HG03457 (cell line): Measurements from ENCODE around the gene PERM1.
"Not testable (repeated sequence)": the region's sequence is repeated elsewhere in the genome, so short reads cannot be mapped to it uniquely, and the experiment has no call there.

Experiments
- ATAC-seq: cut with Tn5 transposase; IDR thresholded peaks from one replicate; pipeline ENCODE4 v1.9.1; 2021; ENCODE audit warnings: moderate number of reproducible peaks; ENCODE audit not compliant: unreplicated experiment

Gene PERM1

GRCh38 chr1:979744-980072 lies 2.2 kb downstream of the PERM1 start:
- ATAC-seq, result no peak

GRCh38 chr1:978835-979743 lies 2.8 kb downstream of the PERM1 start:
- no peak for ATAC-seq

GRCh38 chr1:978069-978834 lies 3.6 kb downstream of the PERM1 start:
- no peak for ATAC-seq

GRCh38 chr1:976791-977190 lies 5.1 kb downstream of the PERM1 start:
- not testable (repeated sequence) for ATAC-seq

- ATAC-seq, result no peak
Measured at GRCh38 chr1:975896-976683, 5.8 kb downstream of the PERM1 start.

- ATAC-seq, result no peak
Measured at GRCh38 chr1:975365-975764, 6.5 kb downstream of the PERM1 start.

GRCh38 chr1:974687-975328 lies 7.1 kb downstream of the PERM1 start:
- ATAC-seq, result no peak

GRCh38 chr1:974293-974640 lies 7.6 kb downstream of the PERM1 start:
- ATAC-seq, result no peak

GRCh38 chr1:973459-974292 lies 8.2 kb downstream of the PERM1 start:
- no peak for ATAC-seq

GRCh38 chr1:972726-973458 lies 9.0 kb downstream of the PERM1 start:
- ATAC-seq, result no peak

- no peak for ATAC-seq
Measured at GRCh38 chr1:971751-972506, 10.0 kb downstream of the PERM1 start.

GRCh38 chr1:970973-971730 lies 10.7 kb downstream of the PERM1 start:
- ATAC-seq, result no peak

GRCh38 chr1:970242-970972 lies 11.5 kb downstream of the PERM1 start:
- ATAC-seq, result no peak

- ATAC-seq, result no peak
Measured at GRCh38 chr1:969260-969855, 12.5 kb downstream of the PERM1 start.

- ATAC-seq, result no peak
Measured at GRCh38 chr1:967466-968343, 14.2 kb downstream of the PERM1 start.

GRCh38 chr1:966704-967300 lies 15.1 kb downstream of the PERM1 start:
- ATAC-seq, result no peak
